GM12878 (cell line): Measurements from ENCODE around the gene NOD2. TPM values are rescaled to one million over a fixed set of nuclear protein-coding genes. Genes with fewer than 3 reads are reported as not detected.

Experiments
- ATAC-seq: fragments of 200-7000 bp; cut with Tn5 transposase; 3 replicates; pipeline ENCODE4 v1.9.1; 2020; ENCODE audit warnings: mild to moderate bottlenecking, moderate library complexity
- BruUV-seq: library from RNA; stranded (reverse); fragments of 400-500 nt; replicated peaks from 2 replicates; lab custom pipeline; 2021; lab: Mats Ljungman, UMichigan
- CTCF ChIA-PET: fragments of 300-600 bp; sonication (Branson Sonifier 250); formaldehyde crosslinking; extraction: SDS; loops from one replicate; lab custom pipeline; 2021; ENCODE audit warnings: inconsistent platforms; lab: Yijun Ruan, JAX
- POLR2A ChIA-PET: fragments of 350-600 bp; formaldehyde crosslinking; extraction: SDS; loops from one replicate; lab custom pipeline; 2021; ENCODE audit warnings: inconsistent platforms; lab: Charles Lee
- RAD21 ChIA-PET: fragments of 300-600 bp; sonication (Branson Sonifier 250); formaldehyde crosslinking; loops from one replicate; lab custom pipeline; 2023; ENCODE audit warnings: antibody characterized with exemption; ENCODE audit not compliant: unreplicated experiment; lab: Charles Lee
- SMC1A ChIA-PET: fragments of 300-600 bp; sonication (Branson Sonifier 250); formaldehyde crosslinking; loops from one replicate; lab custom pipeline; 2023; ENCODE audit not compliant: unreplicated experiment, uncharacterized antibody; lab: Charles Lee
- DNase-seq: peaks from one replicate; pipeline ENCODE4 v3.0.0-alpha.2; 2011; ENCODE audit warnings: low read depth, low spot score
- FAIRE-seq: peaks from 3 replicates; lab custom pipeline; 2011; peaks lifted over from hg19 to GRCh38; lab: Jason Lieb, UNC
- H2AFZ ChIP-seq: 2 replicates; pipeline ENCODE4 v1.6.0; 2011; ENCODE audit warnings: low read depth, low read length, control low read depth; ENCODE audit not compliant: control insufficient read depth
- H3K27ac ChIP-seq: 2 replicates; pipeline ENCODE4 v1.5.1; 2011; ENCODE audit warnings: control low read depth; ENCODE audit not compliant: control insufficient read depth, insufficient read depth
- H3K27me3 ChIP-seq, 2 experiments: replicated peaks in 1 of 2; 2 replicates each; pipeline versions ENCODE4 v1.6.0 to v1.6.1; 2011; ENCODE audit warnings: low read length in 1 of 2; ENCODE audit not compliant: control insufficient read depth in 2 of 2, insufficient read depth in 2 of 2
- H3K36me3 ChIP-seq, 2 experiments: 2 replicates each; pipeline ENCODE4 v1.5.1; 2011; ENCODE audit warnings: low read length in 1 of 2; ENCODE audit not compliant: control insufficient read depth in 2 of 2, insufficient read depth in 2 of 2
- H3K4me1 ChIP-seq: 2 replicates; pipeline ENCODE4 v1.6.1; 2011; ENCODE audit warnings: mild to moderate bottlenecking, low read length, moderate library complexity, mixed read lengths; ENCODE audit not compliant: control insufficient read depth, insufficient read depth
- H3K4me2 ChIP-seq: 2 replicates; pipeline ENCODE4 v1.6.0; 2011; ENCODE audit warnings: control low read depth; ENCODE audit not compliant: control insufficient read depth, insufficient read depth
- H3K4me3 ChIP-seq: fragments of 200-600 bp; sonication (generic); 2 replicates; pipeline ENCODE4 v1.5.1; 2016
- H3K79me2 ChIP-seq: 2 replicates; pipeline ENCODE4 v1.6.0; 2011; ENCODE audit warnings: low read length; ENCODE audit not compliant: control insufficient read depth, insufficient read depth
- H3K9ac ChIP-seq: 2 replicates; pipeline ENCODE4 v1.8.0; 2011; ENCODE audit warnings: low read length, control low read depth, mixed read lengths; ENCODE audit not compliant: control insufficient read depth, insufficient read depth
- H3K9me3 ChIP-seq: replicated peaks from 3 replicates; pipeline ENCODE4 v1.5.1; 2011; ENCODE audit warnings: mild to moderate bottlenecking, low read length; ENCODE audit not compliant: control insufficient read depth, insufficient read depth
- H4K20me1 ChIP-seq: 2 replicates; pipeline ENCODE4 v1.6.0; 2011; ENCODE audit not compliant: control insufficient read depth, insufficient read depth
- CBX5 ChIP-seq: sonication (generic); IDR thresholded peaks from 2 replicates; pipeline ENCODE4 v1.6.1; 2016; ENCODE audit warnings: low read depth, moderate library complexity, mild to moderate bottlenecking, inconsistent platforms
- DPF2 ChIP-seq: fragments of 450-650 bp; IDR thresholded peaks from 2 replicates; pipeline ENCODE4 v1.6.1; 2017; ENCODE audit warnings: mild to moderate bottlenecking
- MEF2B ChIP-seq: fragments of 450-650 bp; IDR thresholded peaks from 2 replicates; pipeline ENCODE4 v1.6.1; 2018; ENCODE audit warnings: mild to moderate bottlenecking, moderate library complexity; ENCODE audit not compliant: partially characterized antibody, poor library complexity, severe bottlenecking
- NKRF ChIP-seq: fragments of 450-650 bp; conservative IDR thresholded peaks from 2 replicates; pipeline ENCODE4 v1.6.1; 2017; ENCODE audit warnings: mild to moderate bottlenecking, moderate library complexity
- SP1 ChIP-seq: IDR thresholded peaks from one replicate; pipeline ENCODE4 v1.6.1; 2011; ENCODE audit warnings: low read depth, low read length
- TCF3 ChIP-seq: IDR thresholded peaks from 2 replicates; pipeline ENCODE4 v1.6.1; 2012; ENCODE audit warnings: low read depth, mild to moderate bottlenecking, low read length, borderline replicate concordance; ENCODE audit not compliant: insufficient read depth
- YBX1 ChIP-seq: fragments of 450-650 bp; IDR thresholded peaks from 2 replicates; pipeline ENCODE4 v1.6.1; 2016; ENCODE audit warnings: antibody characterized with exemption
- WGBS: methylation state at CpG from one replicate; pipeline ENCODE4 v1.1.6; 2016; ENCODE audit warnings: low lambda C conversion rate; ENCODE audit not compliant: insufficient replicate concordance, insufficient coverage; ENCODE audit errors: missing lambda C conversion rate; 5-methylcytosine and 5-hydroxymethylcytosine counted together
- in situ Hi-C: fragments of 300-500 bp; cut with MboI; formaldehyde crosslinking; loops from 9 replicates; pipeline ENCODE4 v1.14.3; 2018; ENCODE audit warnings: mixed read lengths
- intact Hi-C: fragments of 100-400 bp; cut with micrococcal nuclease; formaldehyde crosslinking; loops from one replicate; pipeline ENCODE4 v1.14.2; 2022; ENCODE audit not compliant: unreplicated experiment
- polyA plus RNA-seq, 11 experiments: library from polyadenylated mRNA; depleted of rRNA in 4 of 11; unstranded in 6 of 11; stranded (reverse) in 5 of 11; fragments of >200 nt; fragmentation: Nextera tagmentation in 4 of 11; fragmentation: Illumina TruSeq in 1 of 11; extraction: Ambion mirVana in 4 of 11; extraction: Trizol in 1 of 11; gene quantifications; 1 replicate in 1 of 11; 2 replicates in 10 of 11; pipeline versions ENCODE4 v1.2.1 to v1.2.3, GENCODE V29; 2011 to 2016; ENCODE audit warnings: inconsistent platforms in 2 of 11, missing spikeins in 2 of 11, low read depth in 1 of 11
- total RNA-seq, 4 experiments: library from RNA; depleted of rRNA in 3 of 4; stranded (reverse); fragments of >200 nt in 3 of 4; fragmentation: Illumina TruSeq in 1 of 4; extraction: Trizol in 1 of 4; gene quantifications; 2 replicates each; pipeline versions ENCODE4 v1.2.1 to v1.2.3, GENCODE V29; 2013 to 2021

The NOD2 gene
- total and polyA plus RNA-seq, 10 of the 15 experiments (the other 5 are each of a cell fraction or from before 2014, with no cell fraction given) = 1.0 to 18.6 (median 6.7) TPM

GRCh38 chr16:50739031-50739430 lies 45.6 kb downstream of the NOD2 start (continued):
- TF ChIP-seq CBX5 (no peak), TCF3 (no peak), DPF2 (no peak), NKRF (no peak)

GRCh38 chr16:50740736-50741135 lies 47.3 kb downstream of the NOD2 start:
- WGBS = 100% methylated on average over 1 of the region's 1 CpG
- ChIA-PET CTCF (interaction anchor here (1.0 to 3.1 kb wide), 8 partner anchors 40 to 716 kb away, joined by 3 to 22 read pairs (median 6); partner anchors contain the start of gene CNEP1R1), POLR2A (interaction anchor here (0.6 to 7.2 kb wide), 6 partner anchors 32 to 59 kb away, joined by 3 to 104 read pairs (median 9); partner anchors contain the start of genes NOD2 and SNX20), SMC1A (interaction anchor here (1.0 to 19.1 kb wide), 6 partner anchors 11 to 715 kb away, joined by 4 to 600 read pairs (median 6); partner anchors contain the start of genes CNEP1R1 and SNX20), RAD21 (interaction anchor here (1.3 to 13.0 kb wide), 3 partner anchors 8 to 68 kb away, joined by 4 to 578 read pairs (median 43); partner anchors contain the start of gene SNX20)
- BruUV-seq = no TSS peak
- Histone ChIP-seq H3K4me3 (no peak overlapping the region), H3K36me3 (no peaks in the 10 kb centered on the region), H3K79me2 (peaks cover 35% of the 10 kb centered on the region), H3K27me3 (no peaks in the 10 kb centered on the region), H2AFZ (no peak overlapping the region), H4K20me1 (no peaks in the 10 kb centered on the region), H3K9ac (peak overlapping the region; percentile 74), H3K9me3 (no peaks in the 10 kb centered on the region), H3K4me1 (peaks cover 29% of the 10 kb centered on the region), H3K4me2 (peak overlapping the region; percentile 81), H3K27ac (peak overlapping the region; percentile 82)
- no peak for TF ChIP-seq SP1
- TF ChIP-seq YBX1 = no peak
- TF ChIP-seq MEF2B = peak; percentile 8
- intact Hi-C loops (loop anchor here (10.0 kb wide), 1 partner anchor 586 kb away; the partner anchor contains the start of gene TENT4B), in situ Hi-C loops (no loop called here)
- ATAC-seq (no peak), DNase-seq (no peak), FAIRE-seq (no peak)
